Ovary (tissue), 9 donors: ENCODE measurements around the gene CPA4. TPM values are rescaled to one million over a fixed set of nuclear protein-coding genes. Genes with fewer than 3 reads are reported as not detected.

Experiments
- DNase-seq, 5 donors: peaks; one replicate each; pipeline ENCODE4 v3.0.0-alpha.2; 2019 to 2020
- H3K27ac ChIP-seq, 2 donors: fragments of 200-600 bp; one replicate each; pipeline versions ENCODE4 v1.5.1 to v1.8.0; 2019 to 2022
- H3K27me3 ChIP-seq: fragments of 200-600 bp; one replicate; pipeline ENCODE4 v1.8.0; 2022
- H3K36me3 ChIP-seq: fragments of 200-600 bp; sonication (generic); one replicate; pipeline ENCODE4 v1.5.1; 2019
- H3K4me1 ChIP-seq: one replicate; pipeline ENCODE4 v1.8.1; 2013; ENCODE audit warnings: mild to moderate bottlenecking, moderate library complexity; ENCODE audit not compliant: insufficient read depth
- H3K4me3 ChIP-seq: fragments of 200-600 bp; sonication (generic); one replicate; pipeline ENCODE4 v1.5.1; 2017
- H3K9me3 ChIP-seq, 2 donors: fragments of 200-600 bp in 1 of 2; sonication (generic) in 1 of 2; one replicate each; pipeline versions ENCODE4 v1.5.1 to v1.8.1; 2013 to 2019; ENCODE audit warnings: mild to moderate bottlenecking in 1 of 2, moderate library complexity in 1 of 2
- EP300 ChIP-seq: sonication (generic); formaldehyde crosslinking; IDR thresholded peaks from one replicate; pipeline ENCODE4 v1.6.1; 2017; ENCODE audit warnings: antibody characterized with exemption
- POLR2A ChIP-seq: fragments of 450-650 bp; IDR thresholded peaks from one replicate; pipeline ENCODE4 v1.6.1; 2017; ENCODE audit warnings: antibody characterized with exemption, mild to moderate bottlenecking, moderate library complexity
- WGBS, 3 donors: extraction: QIAGEN DNeasy Blood & Tissue Kit in 1 of 3; methylation state at CpG; one replicate each; pipeline versions ENCODE4 v1.1.5 to v1.1.7; 2013 to 2017; 5-methylcytosine and 5-hydroxymethylcytosine counted together
- intact Hi-C, 4 donors: fragments of 100-400 bp; cut with DNase I; formaldehyde crosslinking; loops; one replicate each; pipeline versions ENCODE4 v1.11.0 to v1.15.1; 2022 to 2023
- polyA plus RNA-seq, 2 donors: library from polyadenylated mRNA; stranded (reverse); fragments of 200-250 nt in 1 of 2; fragments of 350-450 nt in 1 of 2; fragmentation: Illumina TruSeq in 1 of 2; extraction: RNeasy Lipid Tissue Mini Kit (QIAGEN cat#74804) in 1 of 2; gene quantifications; one replicate each; pipeline ENCODE4 v1.2.3, GENCODE V29; 2013 to 2014
- total RNA-seq, 7 donors: library from RNA; depleted of rRNA in 2 of 7; stranded (reverse); fragments of >200 nt in 2 of 7; fragmentation: NEBNext Ultra II Directional in 3 of 7; extraction: Animal tissue kit (Norgen Biotek cat#: 25700) in 3 of 7; gene quantifications; one replicate each; pipeline versions ENCODE4 v1.1.0 to v1.2.4, GENCODE V29; 2016 to 2023
- TF ChIP-seq, protein P1 (sequence below), 3 donors: fragments of 450-650 bp in 2 of 3; fragments of 200-600 bp in 1 of 3; IDR thresholded peaks; one replicate each; pipeline versions ENCODE4 v1.5.1 to v1.8.0; 2016 to 2022; ENCODE audit warnings: antibody characterized with exemption in 3 of 3, mild to moderate bottlenecking in 1 of 3
- donor health status: DM: no; HTN: no; CAD: no; lungs with moderate emphysema.
- donor health status: DM: no; HTN: no; CAD: no.
- donor health status: Bipolar disorder and iron deficiency.
- donor health status: DM: yes; HTN: yes; CAD: no.
- donor health status: DM: no; HTN: no; CAD: no.
- donor health status: DM: yes; HTN: yes; CAD: no.

Gene CPA4
- total and polyA plus RNA-seq, 9 donors: 0.13 to 1.7 (median 0.33) TPM; not detected in 3

- peaks cover 21% of the 10 kb centered on the region for H3K4me1 ChIP-seq
- H3K4me3 ChIP-seq: no peak overlapping the region
- H3K27me3 ChIP-seq: no peaks in the 10 kb centered on the region
- TF ChIP-seq, protein P1, sequence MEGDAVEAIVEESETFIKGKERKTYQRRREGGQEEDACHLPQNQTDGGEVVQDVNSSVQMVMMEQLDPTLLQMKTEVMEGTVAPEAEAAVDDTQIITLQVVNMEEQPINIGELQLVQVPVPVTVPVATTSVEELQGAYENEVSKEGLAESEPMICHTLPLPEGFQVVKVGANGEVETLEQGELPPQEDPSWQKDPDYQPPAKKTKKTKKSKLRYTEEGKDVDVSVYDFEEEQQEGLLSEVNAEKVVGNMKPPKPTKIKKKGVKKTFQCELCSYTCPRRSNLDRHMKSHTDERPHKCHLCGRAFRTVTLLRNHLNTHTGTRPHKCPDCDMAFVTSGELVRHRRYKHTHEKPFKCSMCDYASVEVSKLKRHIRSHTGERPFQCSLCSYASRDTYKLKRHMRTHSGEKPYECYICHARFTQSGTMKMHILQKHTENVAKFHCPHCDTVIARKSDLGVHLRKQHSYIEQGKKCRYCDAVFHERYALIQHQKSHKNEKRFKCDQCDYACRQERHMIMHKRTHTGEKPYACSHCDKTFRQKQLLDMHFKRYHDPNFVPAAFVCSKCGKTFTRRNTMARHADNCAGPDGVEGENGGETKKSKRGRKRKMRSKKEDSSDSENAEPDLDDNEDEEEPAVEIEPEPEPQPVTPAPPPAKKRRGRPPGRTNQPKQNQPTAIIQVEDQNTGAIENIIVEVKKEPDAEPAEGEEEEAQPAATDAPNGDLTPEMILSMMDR (IDR thresholded peaks at IDR 0.05): no peak
- TF ChIP-seq EP300 (no peak), POLR2A (no peak)
- intact Hi-C loops: loop anchor here in 2 of 4 donors (5.0 to 10.0 kb wide), 2 partner anchors 41 to 81 kb away; no protein-coding TSS in a partner anchor
- H3K9me3 ChIP-seq: no peaks in the 10 kb centered on the region
- 33 to 45% (median 37%) methylated on average over 9 of the region's 9 CpGs for WGBS, 3 donors
- DNase-seq: peak; percentile 41 to 64 (median 51)
- no peaks in the 10 kb centered on the region for H3K36me3 ChIP-seq
- H3K27ac ChIP-seq: peak overlapping the region; percentile 25 to 32
Observed at GRCh38 chr7:130356121-130356875, 63.3 kb downstream of the CPA4 start.

- 58 to 82% (median 72%) methylated on average over 16 of the region's 16 CpGs for WGBS, 3 donors
- H3K27ac ChIP-seq: peak overlapping the region; percentile 25 to 32
- H3K36me3 ChIP-seq: no peaks in the 10 kb centered on the region
- no peak for TF ChIP-seq EP300
- TF ChIP-seq, protein P1 (IDR thresholded peaks at IDR 0.05): no peak
- no peak for TF ChIP-seq POLR2A
- H3K27me3 ChIP-seq: no peaks in the 10 kb centered on the region
- no peaks in the 10 kb centered on the region for H3K9me3 ChIP-seq
- peak in 4 of 5 donors; percentile 46 to 81 (median 62) for DNase-seq
- intact Hi-C loops: loop anchor here in 2 of 4 donors (5.0 to 10.0 kb wide), 2 partner anchors 40 to 82 kb away; no protein-coding TSS in a partner anchor
- H3K4me1 ChIP-seq: peaks cover 16% of the 10 kb centered on the region
- H3K4me3 ChIP-seq: no peak overlapping the region
Observed at GRCh38 chr7:130356876-130357611, 64.1 kb downstream of the CPA4 start.

DNA sequence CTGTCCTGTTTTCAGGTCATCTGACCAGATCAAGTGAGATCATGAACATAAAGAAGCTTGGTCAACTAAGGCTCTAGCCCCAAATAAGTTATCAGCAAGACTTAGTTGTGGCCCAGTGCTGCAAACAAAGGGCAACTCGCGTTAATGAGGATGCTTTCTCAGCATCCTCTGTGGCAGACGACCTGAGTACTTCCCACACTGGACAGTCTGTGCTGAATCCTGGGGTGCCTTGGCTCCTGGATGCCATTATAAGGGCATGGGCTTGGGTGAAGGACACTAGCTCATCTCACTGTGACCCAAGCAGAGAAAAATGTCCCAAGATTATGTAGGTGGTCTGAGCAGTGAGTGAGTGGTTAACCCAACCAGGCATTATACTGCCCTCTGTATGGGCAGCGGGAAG, 65.5 kb downstream of the CPA4 start:
- H3K4me3 ChIP-seq: no peak overlapping the region
- H3K27ac ChIP-seq: no peak overlapping the region
- peaks cover 7% of the 10 kb centered on the region for H3K4me1 ChIP-seq
- WGBS, 3 donors: 94 to 95% (median 94%) methylated on average over 4 of the region's 4 CpGs
- H3K9me3 ChIP-seq: no peaks in the 10 kb centered on the region
- intact Hi-C loops: loop anchor here in 2 of 4 donors (5.0 to 10.0 kb wide), 2 partner anchors 39 to 84 kb away; no protein-coding TSS in a partner anchor
- no peak for DNase-seq
- H3K36me3 ChIP-seq: no peaks in the 10 kb centered on the region
- TF ChIP-seq POLR2A: no peak
- TF ChIP-seq, protein P1 (IDR thresholded peaks at IDR 0.05): no peak
- TF ChIP-seq EP300: no peak
- no peaks in the 10 kb centered on the region for H3K27me3 ChIP-seq

- no peak for DNase-seq
- Histone ChIP-seq H3K27me3 (no peaks in the 10 kb centered on the region), H3K36me3 (no peaks in the 10 kb centered on the region), H3K4me1 (peaks cover 7% of the 10 kb centered on the region), H3K27ac (no peak overlapping the region), H3K9me3 (no peaks in the 10 kb centered on the region), H3K4me3 (no peak overlapping the region)
- WGBS, 3 donors: 95 to 98% (median 97%) methylated on average over 5 of the region's 5 CpGs
- TF ChIP-seq POLR2A: no peak
- intact Hi-C loops: loop anchor here in 2 of 4 donors (5.0 to 10.0 kb wide), 2 partner anchors 38 to 85 kb away; no protein-coding TSS in a partner anchor
Observed at GRCh38 chr7:130359276-130359857, 66.4 kb downstream of the CPA4 start.
